HG03196 (cell line): ENCODE results near the gene SHROOM2.
"Not testable (repeated sequence)": the region's sequence is repeated elsewhere in the genome, so short reads cannot be mapped to it uniquely, and the experiment has no call there.

Experiments used
- ATAC-seq: cut with Tn5 transposase; IDR thresholded peaks from one replicate; pipeline ENCODE4 v1.9.1; 2021; ENCODE audit not compliant: unreplicated experiment

Gene SHROOM2

DNA sequence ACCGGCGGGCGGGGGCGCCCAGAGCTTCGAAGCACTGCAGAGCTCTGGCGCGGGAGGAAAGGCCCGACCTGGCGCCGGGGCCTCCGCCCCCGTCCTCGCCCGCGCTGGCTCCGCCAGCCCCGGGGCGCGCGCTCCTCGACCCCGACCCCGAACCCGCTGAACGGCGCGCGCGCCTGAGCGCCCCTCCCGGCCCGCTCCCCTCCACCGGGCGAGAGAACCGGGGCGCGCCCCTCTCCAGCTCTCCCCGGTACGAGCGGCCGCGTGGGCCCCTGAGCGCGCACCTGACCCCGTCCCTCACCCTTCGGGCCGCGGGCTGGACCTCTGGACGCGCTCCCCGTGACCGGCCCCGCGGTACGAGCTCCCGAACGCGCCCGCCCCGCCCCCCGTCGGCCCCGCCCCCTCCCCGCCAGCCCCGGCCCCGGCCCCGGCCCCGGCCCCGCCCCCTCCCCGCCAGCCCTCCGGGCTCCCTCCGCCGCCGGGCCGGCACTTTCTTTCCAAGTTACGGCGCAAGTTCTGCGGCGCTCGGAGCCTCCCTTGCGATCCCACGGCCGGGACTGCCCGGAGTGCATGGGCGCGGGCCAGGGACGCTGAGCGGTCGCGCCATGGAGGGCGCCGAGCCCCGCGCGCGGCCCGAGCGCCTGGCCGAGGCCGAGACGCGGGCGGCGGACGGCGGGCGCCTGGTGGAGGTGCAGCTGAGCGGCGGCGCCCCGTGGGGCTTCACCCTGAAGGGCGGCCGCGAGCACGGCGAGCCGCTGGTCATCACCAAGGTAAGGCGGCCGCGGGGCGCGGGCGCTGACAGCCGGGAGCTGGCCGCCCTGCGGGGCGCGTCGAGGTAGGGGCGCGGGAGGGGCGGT is at the start of gene SHROOM2:
Gene SHROOM2 (plus strand): TSS at position 486 of the 854 bp plus-strand sequence. CDS start 117 bp downstream, at position 603.
- ATAC-seq, result no peak

DNA sequence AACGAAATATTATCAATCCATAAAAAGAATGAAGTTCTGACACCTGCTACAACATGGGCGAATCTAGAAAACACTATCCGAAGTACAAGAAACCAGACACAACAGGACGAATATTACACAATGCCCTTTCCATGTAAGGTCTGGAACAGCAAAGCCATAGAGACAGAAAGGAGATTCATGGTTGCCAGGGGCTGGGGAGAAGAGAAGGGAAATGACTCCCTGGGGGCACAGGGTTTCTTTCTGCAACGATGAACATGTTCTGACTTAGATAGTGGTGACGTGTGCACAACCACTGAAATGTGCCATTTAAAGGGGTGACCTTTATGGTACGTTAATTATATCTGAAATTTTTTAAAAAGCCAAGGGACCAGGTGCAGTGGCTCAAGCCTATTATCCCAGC is 48.9 kb upstream of the SHROOM2 start:
- ATAC-seq, result no peak

GRCh38 chrX:9738151-9738550 is 48.1 kb upstream of the SHROOM2 start:
- ATAC-seq, result no peak

DNA sequence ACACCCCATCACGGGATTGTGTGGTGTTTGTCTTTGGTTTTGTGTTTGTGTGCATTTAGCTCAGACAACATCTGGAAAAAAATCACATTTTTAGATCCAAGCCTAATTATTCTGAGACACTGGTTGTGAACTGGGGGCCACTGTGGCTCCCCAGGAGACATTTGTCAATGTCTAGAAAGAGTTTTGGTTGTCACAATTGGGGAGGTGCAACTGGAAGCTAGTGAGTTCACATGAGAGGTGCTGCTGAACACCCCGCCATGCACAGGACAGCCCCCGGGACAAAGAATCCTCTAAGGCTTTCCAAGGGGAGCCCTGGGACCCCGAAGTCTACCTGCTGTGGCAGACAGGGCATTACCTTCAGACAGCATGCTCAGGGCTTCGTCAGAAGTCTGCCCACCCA is 47.1 kb upstream of the SHROOM2 start:
- ATAC-seq, result no peak

GRCh38 chrX:9745417-9746115 is 40.7 kb upstream of the SHROOM2 start:
- ATAC-seq, result no peak

- no peak for ATAC-seq
Measured at GRCh38 chrX:9746148-9746888, 39.9 kb upstream of the SHROOM2 start.

DNA sequence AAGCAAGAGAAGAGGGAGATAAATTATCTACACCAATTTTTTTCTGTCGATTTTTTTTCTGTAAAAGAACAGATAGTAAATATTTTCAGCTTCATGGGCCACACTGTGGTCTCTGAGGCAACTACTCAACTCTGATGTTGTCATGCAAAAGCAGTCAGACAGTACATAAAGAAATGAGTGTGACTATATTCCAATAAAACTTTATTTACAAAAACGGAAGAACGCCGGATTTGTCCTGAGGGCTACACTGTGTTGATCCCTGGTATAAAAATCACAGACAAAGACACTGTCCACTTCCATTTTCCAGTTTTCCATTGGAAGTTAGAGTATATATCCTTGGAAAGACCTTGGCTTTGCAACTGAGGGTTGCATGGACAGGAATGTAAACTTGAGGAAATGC is 38.6 kb upstream of the SHROOM2 start:
- no peak for ATAC-seq

DNA sequence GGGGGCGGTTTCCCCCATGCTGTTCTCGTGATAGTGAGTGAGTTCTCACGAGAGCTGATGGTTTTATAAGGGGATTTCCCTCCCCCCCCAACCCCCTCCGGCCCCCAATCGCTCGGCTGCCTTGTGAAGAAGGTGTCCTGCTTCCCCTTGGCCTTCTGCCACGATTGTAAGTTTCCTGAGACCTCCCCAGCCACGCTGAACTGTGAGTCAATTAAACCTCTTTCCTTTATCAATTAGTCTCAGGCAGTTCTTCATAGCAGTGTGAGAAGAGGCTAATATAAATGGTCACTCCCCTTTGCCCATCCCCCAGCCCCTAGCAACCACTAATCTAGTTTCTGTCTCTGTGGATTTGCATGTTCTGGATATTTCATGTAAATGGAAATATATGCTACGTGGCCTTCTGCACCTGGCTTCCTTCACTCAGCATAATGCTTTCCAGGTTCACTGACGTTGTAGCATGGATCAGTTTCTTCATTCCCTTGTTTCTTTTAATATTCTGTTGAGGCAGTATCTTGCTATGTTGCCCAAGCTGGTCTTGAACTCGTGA is 37.0 kb upstream of the SHROOM2 start:
- ATAC-seq, result no peak

DNA sequence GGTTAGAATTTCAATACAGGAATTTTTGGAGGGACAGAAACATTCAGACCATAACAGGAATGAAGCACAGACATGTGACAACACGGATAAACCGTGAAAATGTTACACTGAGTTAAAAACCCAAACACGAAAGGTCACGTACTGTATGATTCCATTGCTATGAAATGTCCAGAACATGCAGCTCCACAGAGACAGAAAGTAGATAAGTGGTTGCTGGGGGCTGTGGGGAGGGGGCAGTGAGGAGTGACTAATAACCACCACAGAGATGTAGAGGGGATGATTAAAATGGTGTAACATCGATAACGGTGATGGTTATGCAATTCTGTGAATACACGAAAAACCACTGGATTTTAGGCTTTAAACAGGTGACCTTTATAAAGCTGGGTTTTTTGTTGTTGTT is 28.9 kb upstream of the SHROOM2 start:
- no peak for ATAC-seq

DNA sequence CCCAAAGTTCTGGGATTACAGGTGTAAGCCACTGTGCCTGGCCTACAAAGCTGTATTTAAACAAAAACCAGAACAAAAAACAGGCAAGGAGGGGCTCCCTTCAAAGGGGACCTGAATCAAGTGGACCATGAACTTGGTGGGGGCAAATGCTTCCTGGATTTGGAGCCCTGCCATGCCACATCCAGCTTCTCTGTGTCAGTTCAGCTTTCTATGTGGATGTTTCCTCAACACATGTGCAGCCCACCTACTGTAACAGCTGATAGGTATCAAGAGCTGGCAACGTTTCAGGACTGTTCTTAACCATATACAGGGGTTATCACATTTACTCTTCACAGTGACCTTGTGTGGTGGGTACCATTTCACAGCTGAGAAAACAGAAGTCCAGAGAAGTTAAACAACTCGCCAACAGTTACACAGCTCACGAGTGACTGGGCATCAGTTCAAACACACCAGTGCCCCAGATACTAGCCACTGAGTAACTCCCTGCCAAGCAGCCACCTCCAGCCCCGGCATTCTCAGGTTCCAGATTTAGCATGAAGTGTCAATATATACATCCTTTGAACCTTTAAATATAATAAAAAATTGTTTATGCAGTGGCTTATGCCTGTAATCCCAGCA is 28.1 kb upstream of the SHROOM2 start:
- no peak for ATAC-seq

DNA sequence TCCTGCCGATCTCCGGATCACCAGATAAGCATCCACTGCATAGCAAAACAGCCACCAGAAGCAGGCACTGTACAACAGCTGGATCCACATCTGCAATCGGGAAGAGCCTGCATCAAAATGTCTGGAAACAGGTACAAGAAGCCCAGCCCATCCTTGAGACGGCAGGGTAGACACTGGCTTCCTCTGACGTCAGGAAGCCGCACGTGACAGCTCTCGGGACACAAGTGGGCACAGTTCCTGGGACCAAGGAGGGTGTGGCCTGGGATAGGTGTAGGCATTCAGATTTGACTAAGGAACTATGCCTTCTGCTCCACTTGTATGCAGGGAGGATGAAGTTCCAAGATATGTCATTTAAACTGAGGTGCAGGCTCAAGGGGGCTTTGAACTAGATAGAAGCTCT is 26.9 kb upstream of the SHROOM2 start:
- ATAC-seq, result no peak

- no peak for ATAC-seq
Measured at GRCh38 chrX:9765072-9765736, 21.0 kb upstream of the SHROOM2 start.

DNA sequence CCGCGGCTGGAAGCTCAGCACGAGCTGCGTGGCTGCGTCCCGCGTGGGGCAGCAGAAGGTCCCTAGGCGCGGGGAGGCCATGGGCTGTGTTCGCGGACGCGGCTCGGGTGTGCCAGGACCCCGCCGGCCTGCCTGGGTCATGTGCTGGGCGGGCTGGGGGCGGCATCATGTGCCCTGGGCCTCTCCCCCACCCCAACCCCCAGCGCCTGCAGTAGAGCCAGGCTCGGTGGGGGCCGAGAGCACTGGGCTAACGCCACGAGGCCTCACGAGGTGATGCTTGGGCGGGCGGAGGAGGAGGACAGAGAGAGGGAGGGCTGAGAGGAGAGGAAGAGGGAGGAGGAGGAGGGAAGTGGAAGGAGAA is 20.5 kb upstream of the SHROOM2 start, which contains the start of gene GPR143:
Gene GPR143 (minus strand): TSS at position 111 of the 361 bp plus-strand sequence. CDS start 30 bp downstream, at position 81.
- ATAC-seq, result no peak

DNA sequence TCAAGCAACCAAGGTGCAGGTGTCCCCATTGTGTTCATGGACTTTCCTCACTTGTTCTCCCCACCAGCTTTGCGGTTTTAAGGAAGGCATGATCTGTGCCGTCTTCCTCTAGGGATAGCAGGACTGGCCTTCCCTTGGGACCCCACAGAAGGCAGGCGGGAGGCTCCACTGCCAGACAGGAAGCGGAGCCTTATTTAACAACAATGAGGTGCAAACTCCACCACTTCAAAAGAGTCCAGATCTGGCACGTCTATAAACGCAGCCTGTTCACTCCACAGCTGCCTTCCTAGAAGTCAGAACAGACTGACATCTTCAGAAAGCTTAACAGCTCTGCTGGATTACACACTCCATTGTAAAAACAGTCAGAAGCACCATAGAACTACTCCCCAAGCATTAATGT is 18.9 kb upstream of the SHROOM2 start:
- no peak for ATAC-seq

DNA sequence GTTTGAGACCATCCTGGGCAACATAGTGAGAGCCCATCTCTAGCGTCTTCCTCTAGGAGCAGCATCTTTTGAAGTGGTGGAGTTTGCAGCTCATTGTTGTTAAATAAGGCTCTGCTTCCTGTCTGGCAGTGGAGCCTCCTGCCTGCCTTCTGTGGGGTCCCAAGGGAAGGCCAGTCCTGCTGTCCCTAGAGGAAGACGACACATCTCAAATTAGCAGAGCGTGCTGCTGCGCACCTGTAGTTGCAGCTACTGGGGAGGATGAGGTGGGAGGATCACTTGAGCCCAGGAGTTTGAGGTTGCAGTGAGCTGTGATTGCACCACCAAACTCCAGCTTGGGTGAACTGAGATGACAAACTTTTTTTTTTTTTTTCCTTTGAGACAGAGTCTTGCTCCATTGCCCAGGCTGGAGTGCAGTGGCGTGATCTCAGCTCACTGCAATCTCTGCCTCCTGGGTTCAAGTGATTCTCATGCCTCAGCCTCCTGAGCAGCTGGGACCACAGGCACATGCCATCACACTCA is 17.8 kb upstream of the SHROOM2 start:
- ATAC-seq, result not testable (repeated sequence)

GRCh38 chrX:9770319-9770718 is 15.9 kb upstream of the SHROOM2 start:
- ATAC-seq, result no peak

DNA sequence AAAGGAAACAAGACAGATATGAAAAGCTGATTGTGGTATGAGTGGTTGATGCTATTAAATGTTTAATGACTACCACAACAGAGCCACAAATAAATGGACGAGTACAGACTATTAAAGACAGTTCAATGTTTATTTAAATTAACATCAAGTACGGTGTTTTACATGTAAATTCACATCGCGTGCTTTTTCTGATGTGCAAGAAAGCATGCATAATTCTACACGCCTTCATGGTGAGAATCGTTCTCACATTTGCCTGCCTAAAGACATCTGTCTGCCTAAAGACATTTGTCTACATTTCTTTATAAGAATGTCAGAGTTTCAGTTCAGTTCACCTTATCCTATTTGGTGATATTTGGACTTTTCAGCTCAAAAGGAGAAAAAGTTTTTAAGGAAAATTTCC is 13.3 kb upstream of the SHROOM2 start:
- ATAC-seq, result no peak

GRCh38 chrX:9775930-9776329 is 10.3 kb upstream of the SHROOM2 start:
- no peak for ATAC-seq

DNA sequence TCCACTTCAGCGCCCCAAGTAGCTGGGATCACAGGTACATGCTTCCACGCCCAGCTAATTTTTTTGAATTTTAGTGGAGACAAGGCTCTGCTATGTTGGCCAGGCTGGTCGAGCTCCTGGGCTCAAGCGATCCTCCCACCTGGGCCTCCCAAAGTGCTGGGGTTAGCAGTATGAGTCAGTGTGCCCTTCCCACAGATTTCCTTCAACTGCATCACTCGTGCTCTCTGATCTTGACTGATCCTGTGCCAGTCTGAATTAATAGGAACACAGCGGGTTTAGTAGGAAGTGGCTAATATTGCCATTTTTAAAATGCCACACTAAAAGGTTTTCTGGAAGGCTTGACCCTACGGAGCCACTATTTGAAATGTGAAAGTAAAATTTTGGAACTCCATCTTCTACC is 4.3 kb upstream of the SHROOM2 start:
- ATAC-seq, result no peak

- no peak for ATAC-seq
Measured at GRCh38 chrX:9784332-9784731, 1.9 kb upstream of the SHROOM2 start.
